DND-41 (cell line): ENCODE data around the gene ELK4.

Experiments
- EZH2 ChIP-seq: IDR thresholded peaks from 3 replicates; pipeline ENCODE4 v1.6.1; 2012; ENCODE audit warnings: borderline replicate concordance, low read depth, mild to moderate bottlenecking, moderate library complexity, low read length, inconsistent platforms; ENCODE audit not compliant: severe bottlenecking
- TF ChIP-seq, protein P1 (sequence below): IDR thresholded peaks from 2 replicates; pipeline ENCODE4 v1.5.1; 2012; ENCODE audit warnings: borderline replicate concordance, low read length, moderate library complexity, mild to moderate bottlenecking; ENCODE audit not compliant: poor library complexity, severe bottlenecking; ENCODE audit errors: extremely low read depth

- TF ChIP-seq, protein P1, sequence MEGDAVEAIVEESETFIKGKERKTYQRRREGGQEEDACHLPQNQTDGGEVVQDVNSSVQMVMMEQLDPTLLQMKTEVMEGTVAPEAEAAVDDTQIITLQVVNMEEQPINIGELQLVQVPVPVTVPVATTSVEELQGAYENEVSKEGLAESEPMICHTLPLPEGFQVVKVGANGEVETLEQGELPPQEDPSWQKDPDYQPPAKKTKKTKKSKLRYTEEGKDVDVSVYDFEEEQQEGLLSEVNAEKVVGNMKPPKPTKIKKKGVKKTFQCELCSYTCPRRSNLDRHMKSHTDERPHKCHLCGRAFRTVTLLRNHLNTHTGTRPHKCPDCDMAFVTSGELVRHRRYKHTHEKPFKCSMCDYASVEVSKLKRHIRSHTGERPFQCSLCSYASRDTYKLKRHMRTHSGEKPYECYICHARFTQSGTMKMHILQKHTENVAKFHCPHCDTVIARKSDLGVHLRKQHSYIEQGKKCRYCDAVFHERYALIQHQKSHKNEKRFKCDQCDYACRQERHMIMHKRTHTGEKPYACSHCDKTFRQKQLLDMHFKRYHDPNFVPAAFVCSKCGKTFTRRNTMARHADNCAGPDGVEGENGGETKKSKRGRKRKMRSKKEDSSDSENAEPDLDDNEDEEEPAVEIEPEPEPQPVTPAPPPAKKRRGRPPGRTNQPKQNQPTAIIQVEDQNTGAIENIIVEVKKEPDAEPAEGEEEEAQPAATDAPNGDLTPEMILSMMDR, result no peak
- TF ChIP-seq EZH2, result no peak
Measured at GRCh38 chr1:205576011-205576410, 55.8 kb downstream of the ELK4 start.
